ENCODE data around the gene MAP3K20.
"Not testable (repeated sequence)": the region's sequence is repeated elsewhere in the genome, so short reads cannot be mapped to it uniquely, and the experiment has no call there.

The MAP3K20 gene

GRCh38 chr2:173171924-173172643 is 96.4 kb downstream of the MAP3K20 start:
- no peaks in the 10 kb centered on the region for H3K9me3 ChIP-seq (ENCODE audit: low read length)
- no peaks in the 10 kb centered on the region for H3K36me3 ChIP-seq (ENCODE audit: insufficient read depth, low read length)
- no peaks in the 10 kb centered on the region for H3K4me1 ChIP-seq (ENCODE audit: insufficient read depth, low read length)
- no peak overlapping the region for H3K4me3 ChIP-seq (ENCODE audit: low read length)
- H3K27me3 ChIP-seq (ENCODE audit: insufficient read depth, low read length): no peaks in the 10 kb centered on the region
- no peak overlapping the region for H2AFZ ChIP-seq (ENCODE audit: low read depth, low read length)

GRCh38 chr2:173174339-173174738 is 98.7 kb downstream of the MAP3K20 start:
- not testable (repeated sequence) for H3K4me1 ChIP-seq (ENCODE audit: insufficient read depth, low read length); H3K4me3 ChIP-seq (ENCODE audit: low read length); H3K9me3 ChIP-seq (ENCODE audit: low read length); H3K27me3 ChIP-seq (ENCODE audit: insufficient read depth, low read length); H2AFZ ChIP-seq (ENCODE audit: low read depth, low read length); H3K36me3 ChIP-seq (ENCODE audit: insufficient read depth, low read length)

- no peaks in the 10 kb centered on the region for H3K4me1 ChIP-seq (ENCODE audit: insufficient read depth, low read length)
- no peak overlapping the region for H3K4me3 ChIP-seq (ENCODE audit: low read length)
- H3K9me3 ChIP-seq (ENCODE audit: low read length): peaks cover 1% of the 10 kb centered on the region
- H3K36me3 ChIP-seq (ENCODE audit: insufficient read depth, low read length): no peaks in the 10 kb centered on the region
- no peak overlapping the region for H2AFZ ChIP-seq (ENCODE audit: low read depth, low read length)
- no peaks in the 10 kb centered on the region for H3K27me3 ChIP-seq (ENCODE audit: insufficient read depth, low read length)
Observed at GRCh38 chr2:173175222-173175621, 99.6 kb downstream of the MAP3K20 start.

- Histone ChIP-seq H3K4me3 (ENCODE audit: low read length) (no peak overlapping the region), H3K27me3 (ENCODE audit: insufficient read depth, low read length) (no peaks in the 10 kb centered on the region), H3K36me3 (ENCODE audit: insufficient read depth, low read length) (no peaks in the 10 kb centered on the region), H3K9me3 (ENCODE audit: low read length) (peaks cover 3% of the 10 kb centered on the region), H3K4me1 (ENCODE audit: insufficient read depth, low read length) (no peaks in the 10 kb centered on the region), H2AFZ (ENCODE audit: low read depth, low read length) (no peak overlapping the region)
Observed at GRCh38 chr2:173181982-173182381, 106.3 kb downstream of the MAP3K20 start.

GRCh38 chr2:173184031-173185004 is 108.7 kb downstream of the MAP3K20 start:
- no peaks in the 10 kb centered on the region for H3K27me3 ChIP-seq (ENCODE audit: insufficient read depth, low read length)
- H3K4me3 ChIP-seq (ENCODE audit: low read length): no peak overlapping the region
- H2AFZ ChIP-seq (ENCODE audit: low read depth, low read length): no peak overlapping the region
- H3K9me3 ChIP-seq (ENCODE audit: low read length): peaks cover 3% of the 10 kb centered on the region
- no peaks in the 10 kb centered on the region for H3K4me1 ChIP-seq (ENCODE audit: insufficient read depth, low read length)
- no peaks in the 10 kb centered on the region for H3K36me3 ChIP-seq (ENCODE audit: insufficient read depth, low read length)

GRCh38 chr2:173185437-173185836 is 109.8 kb downstream of the MAP3K20 start:
- Histone ChIP-seq H3K9me3 (ENCODE audit: low read length) (peaks cover 2% of the 10 kb centered on the region), H3K36me3 (ENCODE audit: insufficient read depth, low read length) (no peaks in the 10 kb centered on the region), H2AFZ (ENCODE audit: low read depth, low read length) (no peak overlapping the region), H3K27me3 (ENCODE audit: insufficient read depth, low read length) (no peaks in the 10 kb centered on the region), H3K4me3 (ENCODE audit: low read length) (no peak overlapping the region), H3K4me1 (ENCODE audit: insufficient read depth, low read length) (no peaks in the 10 kb centered on the region)

GRCh38 chr2:173187941-173188788 is 112.5 kb downstream of the MAP3K20 start:
- H3K4me1 ChIP-seq (ENCODE audit: insufficient read depth, low read length): no peaks in the 10 kb centered on the region
- H2AFZ ChIP-seq (ENCODE audit: low read depth, low read length): no peak overlapping the region
- H3K9me3 ChIP-seq (ENCODE audit: low read length): no peaks in the 10 kb centered on the region
- H3K4me3 ChIP-seq (ENCODE audit: low read length): no peak overlapping the region
- H3K36me3 ChIP-seq (ENCODE audit: insufficient read depth, low read length): peaks cover 4% of the 10 kb centered on the region
- no peaks in the 10 kb centered on the region for H3K27me3 ChIP-seq (ENCODE audit: insufficient read depth, low read length)

GRCh38 chr2:173191601-173192000 is 116.0 kb downstream of the MAP3K20 start:
- Histone ChIP-seq H3K9me3 (ENCODE audit: low read length) (no peaks in the 10 kb centered on the region), H3K4me3 (ENCODE audit: low read length) (no peak overlapping the region), H2AFZ (ENCODE audit: low read depth, low read length) (no peak overlapping the region), H3K4me1 (ENCODE audit: insufficient read depth, low read length) (no peaks in the 10 kb centered on the region), H3K36me3 (ENCODE audit: insufficient read depth, low read length) (peaks cover 7% of the 10 kb centered on the region), H3K27me3 (ENCODE audit: insufficient read depth, low read length) (no peaks in the 10 kb centered on the region)

- Histone ChIP-seq H3K27me3 (ENCODE audit: insufficient read depth, low read length) (no peaks in the 10 kb centered on the region), H3K4me1 (ENCODE audit: insufficient read depth, low read length) (no peaks in the 10 kb centered on the region), H3K4me3 (ENCODE audit: low read length) (no peak overlapping the region), H2AFZ (ENCODE audit: low read depth, low read length) (no peak overlapping the region), H3K9me3 (ENCODE audit: low read length) (no peaks in the 10 kb centered on the region), H3K36me3 (ENCODE audit: insufficient read depth, low read length) (peaks cover 7% of the 10 kb centered on the region)
Observed at GRCh38 chr2:173192071-173192470, 116.4 kb downstream of the MAP3K20 start.

DNA sequence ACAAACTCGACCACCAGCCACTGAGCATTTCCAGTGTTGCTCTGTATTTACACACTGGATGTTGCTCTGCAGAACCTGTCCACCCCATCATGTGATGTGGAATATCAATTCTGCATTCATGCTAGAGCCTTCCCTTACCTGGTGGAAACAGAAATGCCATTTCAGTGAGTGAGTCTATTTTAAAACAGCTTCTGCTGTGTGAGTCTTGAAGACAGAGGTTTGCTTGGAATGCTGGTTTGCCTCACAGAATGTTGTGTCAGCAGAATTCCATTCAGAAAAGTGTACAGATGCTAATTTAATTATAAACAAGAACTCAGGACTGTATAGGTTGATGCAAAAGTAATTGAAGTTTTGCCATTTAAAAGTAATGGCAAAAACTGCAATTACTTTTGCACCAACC is 118.3 kb downstream of the MAP3K20 start:
- Histone ChIP-seq H2AFZ (ENCODE audit: low read depth, low read length) (no peak overlapping the region), H3K27me3 (ENCODE audit: insufficient read depth, low read length) (no peaks in the 10 kb centered on the region), H3K4me1 (ENCODE audit: insufficient read depth, low read length) (no peaks in the 10 kb centered on the region), H3K36me3 (ENCODE audit: insufficient read depth, low read length) (peaks cover 18% of the 10 kb centered on the region), H3K9me3 (ENCODE audit: low read length) (no peaks in the 10 kb centered on the region), H3K4me3 (ENCODE audit: low read length) (no peak overlapping the region)

GRCh38 chr2:173195100-173195499 is 119.5 kb downstream of the MAP3K20 start:
- no peaks in the 10 kb centered on the region for H3K27me3 ChIP-seq (ENCODE audit: insufficient read depth, low read length)
- H3K36me3 ChIP-seq (ENCODE audit: insufficient read depth, low read length): peaks cover 24% of the 10 kb centered on the region
- H2AFZ ChIP-seq (ENCODE audit: low read depth, low read length): no peak overlapping the region
- H3K9me3 ChIP-seq (ENCODE audit: low read length): no peaks in the 10 kb centered on the region
- H3K4me3 ChIP-seq (ENCODE audit: low read length): no peak overlapping the region
- no peaks in the 10 kb centered on the region for H3K4me1 ChIP-seq (ENCODE audit: insufficient read depth, low read length)

DNA sequence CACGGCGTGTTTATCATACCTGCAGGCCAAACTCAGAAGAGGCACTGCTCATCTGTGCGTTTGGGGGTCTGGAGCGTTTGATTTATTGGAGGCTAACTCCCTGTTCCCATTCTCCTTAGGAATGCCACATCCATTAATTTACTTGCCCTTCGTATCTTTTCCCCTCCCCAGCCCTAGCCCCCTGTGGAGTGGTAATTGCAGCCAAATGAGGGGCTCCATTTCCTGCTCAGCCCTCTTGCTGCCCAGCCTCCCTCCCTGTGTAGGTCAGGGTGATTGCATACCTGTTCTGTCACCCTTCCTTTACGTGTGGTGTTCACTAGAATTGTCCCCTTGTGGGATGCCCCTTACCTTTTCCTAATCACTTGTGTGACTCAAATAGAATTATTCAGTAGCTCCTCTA is 120.4 kb downstream of the MAP3K20 start:
- no peaks in the 10 kb centered on the region for H3K27me3 ChIP-seq (ENCODE audit: insufficient read depth, low read length)
- peaks cover 24% of the 10 kb centered on the region for H3K36me3 ChIP-seq (ENCODE audit: insufficient read depth, low read length)

DNA sequence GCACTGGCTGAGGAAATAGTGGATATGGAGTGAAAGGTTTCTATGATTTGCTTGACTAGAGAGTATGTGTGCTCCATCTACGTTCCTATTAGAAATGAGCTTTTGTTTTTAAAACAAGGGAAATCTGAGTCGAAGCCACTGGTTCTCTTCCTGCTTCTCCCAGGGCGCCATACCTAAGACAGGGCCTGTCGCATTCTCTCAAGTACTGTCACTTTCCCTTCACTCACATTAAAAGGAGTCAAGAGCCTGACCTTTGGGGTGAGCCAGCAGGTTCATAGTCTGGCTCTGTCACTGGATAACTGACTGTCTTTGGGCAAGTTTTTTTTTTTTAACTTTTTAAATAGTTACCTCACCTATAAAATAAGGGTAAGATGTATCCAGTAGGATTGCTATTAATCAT is 121.0 kb downstream of the MAP3K20 start:
- H3K9me3 ChIP-seq (ENCODE audit: low read length): no peaks in the 10 kb centered on the region
- no peaks in the 10 kb centered on the region for H3K27me3 ChIP-seq (ENCODE audit: insufficient read depth, low read length)

More for the DNA sequence above, 120.4 kb downstream of the MAP3K20 start:
- Histone ChIP-seq H3K9me3 (ENCODE audit: low read length) (no peaks in the 10 kb centered on the region), H3K4me1 (ENCODE audit: insufficient read depth, low read length) (no peaks in the 10 kb centered on the region), H2AFZ (ENCODE audit: low read depth, low read length) (no peak overlapping the region), H3K4me3 (ENCODE audit: low read length) (no peak overlapping the region)

More for the DNA sequence above, 121.0 kb downstream of the MAP3K20 start:
- H3K36me3 ChIP-seq (ENCODE audit: insufficient read depth, low read length): peaks cover 21% of the 10 kb centered on the region
- no peaks in the 10 kb centered on the region for H3K4me1 ChIP-seq (ENCODE audit: insufficient read depth, low read length)
- H3K4me3 ChIP-seq (ENCODE audit: low read length): no peak overlapping the region
- no peak overlapping the region for H2AFZ ChIP-seq (ENCODE audit: low read depth, low read length)

All from neuron (in vitro differentiated cells).